Hepatocyte (in vitro differentiated cells): ENCODE results near the gene CLCA4.

Source experiments
- CTCF ChIP-seq: fragments of 200-600 bp; sonication (generic); IDR thresholded peaks from 2 replicates; pipeline ENCODE4 v1.5.1; 2016; ENCODE audit warnings: antibody characterized with exemption, mild to moderate bottlenecking; ENCODE audit not compliant: poor library complexity
- EZH2phosphoT487 ChIP-seq: fragments of 200-600 bp; sonication (generic); IDR thresholded peaks from one replicate; pipeline ENCODE4 v1.6.1; 2018; ENCODE audit warnings: antibody characterized with exemption, mild to moderate bottlenecking, low read depth, moderate library complexity; ENCODE audit not compliant: unreplicated experiment, severe bottlenecking

DNA sequence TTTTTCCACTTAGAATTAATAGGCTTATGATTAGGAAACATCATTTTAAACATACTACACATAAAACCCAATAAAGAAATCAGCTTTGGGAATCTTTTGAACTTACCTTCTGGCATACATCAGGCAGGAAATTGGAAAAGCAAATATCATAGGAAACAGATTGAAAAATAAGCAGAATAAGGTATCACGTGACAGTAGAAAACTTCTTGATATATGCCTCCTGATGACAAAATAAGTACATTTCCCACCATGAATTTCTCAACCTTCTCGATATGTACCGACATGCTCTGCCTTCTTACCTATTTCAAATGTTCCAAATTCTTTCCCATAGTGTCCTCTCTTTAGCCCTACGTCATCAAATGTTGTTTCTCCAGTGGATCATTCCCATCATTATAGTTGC is 72.4 kb downstream of the CLCA4 start:
- no peak for TF ChIP-seq CTCF
- TF ChIP-seq EZH2phosphoT487, result no peak
